Prostate gland (tissue), 2 donors: ENCODE results near the gene DNAJC6. TPM values are rescaled to one million over a fixed set of nuclear protein-coding genes. Genes with fewer than 3 reads are reported as not detected.
"Not testable (repeated sequence)": the region's sequence is repeated elsewhere in the genome, so short reads cannot be mapped to it uniquely, and the experiment has no call there.

ENCODE experiments used
- DNase-seq: peaks from one replicate; pipeline ENCODE4 v3.0.0-alpha.2; 2019; ENCODE audit warnings: low spot score
- H3K27ac ChIP-seq, 2 donors: fragments of 200-600 bp; sonication (generic); 2 replicates each; pipeline ENCODE4 v1.5.1; 2017 to 2019
- H3K27me3 ChIP-seq: fragments of 200-600 bp; sonication (generic); replicated peaks from 2 replicates; pipeline ENCODE4 v1.5.1; 2019; ENCODE audit not compliant: insufficient read depth
- H3K36me3 ChIP-seq, 2 donors: fragments of 200-600 bp; sonication (generic); 1 replicate in 1 of 2; 2 replicates in 1 of 2; pipeline versions ENCODE4 v1.5.1 to v1.8.1; 2017 to 2019
- H3K4me1 ChIP-seq: fragments of 200-600 bp; sonication (generic); replicated peaks from 2 replicates; pipeline ENCODE4 v1.5.1; 2019
- H3K4me3 ChIP-seq, 2 donors: fragments of 200-600 bp; sonication (generic); 2 replicates each; pipeline ENCODE4 v1.5.1; 2017 to 2019
- H3K9me3 ChIP-seq: fragments of 200-600 bp; sonication (generic); 2 replicates; pipeline ENCODE4 v1.5.1; 2017
- POLR2A ChIP-seq: fragments of 450-650 bp; IDR thresholded peaks from one replicate; pipeline ENCODE4 v1.6.1; 2016; ENCODE audit warnings: antibody characterized with exemption, mild to moderate bottlenecking
- POLR2AphosphoS5 ChIP-seq: sonication (generic); formaldehyde crosslinking; IDR thresholded peaks from one replicate; pipeline ENCODE4 v1.6.1; 2017; ENCODE audit warnings: antibody characterized with exemption
- WGBS: methylation state at CpG from one replicate; pipeline ENCODE4 v1.1.5; 2018; 5-methylcytosine and 5-hydroxymethylcytosine counted together
- intact Hi-C: fragments of 100-400 bp; cut with DNase I; formaldehyde crosslinking; loops from one replicate; pipeline ENCODE4 v1.14.2; 2022
- total RNA-seq, 2 donors: library from RNA; depleted of rRNA; stranded (reverse); fragments of >200 nt; gene quantifications; one replicate each; pipeline ENCODE4 v1.1.0, GENCODE V29; 2016
- TF ChIP-seq, protein P1 (sequence below), 4 experiments: fragments of 200-600 bp in 2 of 4; fragments of 450-650 bp in 2 of 4; sonication (generic) in 2 of 4; IDR thresholded peaks; 1 replicate in 3 of 4; 2 replicates in 1 of 4; pipeline ENCODE4 v1.5.1; 2016 to 2019; ENCODE audit warnings: antibody characterized with exemption in 4 of 4, mild to moderate bottlenecking in 2 of 4, moderate library complexity in 2 of 4

DNAJC6 gene
- total RNA-seq, 2 donors from 2014 or later: 1.4 to 3.5 TPM

DNA sequence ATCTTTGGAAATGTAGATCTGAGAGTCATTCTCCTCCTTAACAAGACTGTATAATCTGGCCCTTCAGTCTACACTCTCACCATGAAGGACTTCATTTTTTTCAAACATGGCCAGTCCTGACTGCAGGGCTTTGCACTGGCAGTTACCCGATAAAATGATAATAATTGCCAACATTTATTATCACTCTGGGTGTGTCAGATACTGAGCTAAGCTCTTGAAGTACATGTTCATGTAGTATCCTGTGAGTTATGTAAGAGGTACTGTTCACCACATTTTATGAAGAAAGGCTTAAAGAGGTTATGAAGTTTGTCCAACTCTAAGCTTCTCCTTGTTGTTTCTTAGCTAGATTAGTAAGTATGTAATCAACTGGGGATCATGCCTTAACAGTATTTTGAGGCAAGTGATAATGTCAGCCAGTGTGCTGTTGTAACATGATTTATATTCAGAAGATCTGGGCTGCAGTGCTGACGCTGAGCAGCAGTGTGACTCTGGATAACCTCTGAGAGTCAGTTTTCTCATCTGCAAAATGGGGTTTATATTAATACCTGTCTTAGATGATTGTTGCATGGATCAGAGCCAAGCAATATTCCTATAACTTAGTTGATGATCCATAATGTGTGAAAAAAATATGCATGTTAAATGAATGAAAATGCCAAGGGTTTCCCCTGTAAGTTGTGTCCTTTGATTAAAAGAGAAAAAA is 69.1 kb downstream of the DNAJC6 start:
- H3K9me3 ChIP-seq: no peaks in the 10 kb centered on the region
- intact Hi-C loops: no loop called here
- no peaks in the 10 kb centered on the region for H3K36me3 ChIP-seq
- WGBS: 84% methylated on average over 2 of the region's 2 CpGs
- no peaks in the 10 kb centered on the region for H3K4me1 ChIP-seq
- no peaks in the 10 kb centered on the region for H3K27me3 ChIP-seq
- no peak overlapping the region for H3K27ac ChIP-seq
- no peak overlapping the region for H3K4me3 ChIP-seq
- TF ChIP-seq POLR2AphosphoS5: no peak
- TF ChIP-seq POLR2A: no peak
- TF ChIP-seq, protein P1, sequence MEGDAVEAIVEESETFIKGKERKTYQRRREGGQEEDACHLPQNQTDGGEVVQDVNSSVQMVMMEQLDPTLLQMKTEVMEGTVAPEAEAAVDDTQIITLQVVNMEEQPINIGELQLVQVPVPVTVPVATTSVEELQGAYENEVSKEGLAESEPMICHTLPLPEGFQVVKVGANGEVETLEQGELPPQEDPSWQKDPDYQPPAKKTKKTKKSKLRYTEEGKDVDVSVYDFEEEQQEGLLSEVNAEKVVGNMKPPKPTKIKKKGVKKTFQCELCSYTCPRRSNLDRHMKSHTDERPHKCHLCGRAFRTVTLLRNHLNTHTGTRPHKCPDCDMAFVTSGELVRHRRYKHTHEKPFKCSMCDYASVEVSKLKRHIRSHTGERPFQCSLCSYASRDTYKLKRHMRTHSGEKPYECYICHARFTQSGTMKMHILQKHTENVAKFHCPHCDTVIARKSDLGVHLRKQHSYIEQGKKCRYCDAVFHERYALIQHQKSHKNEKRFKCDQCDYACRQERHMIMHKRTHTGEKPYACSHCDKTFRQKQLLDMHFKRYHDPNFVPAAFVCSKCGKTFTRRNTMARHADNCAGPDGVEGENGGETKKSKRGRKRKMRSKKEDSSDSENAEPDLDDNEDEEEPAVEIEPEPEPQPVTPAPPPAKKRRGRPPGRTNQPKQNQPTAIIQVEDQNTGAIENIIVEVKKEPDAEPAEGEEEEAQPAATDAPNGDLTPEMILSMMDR (IDR thresholded peaks at IDR 0.05): no peak
- DNase-seq: no peak

DNA sequence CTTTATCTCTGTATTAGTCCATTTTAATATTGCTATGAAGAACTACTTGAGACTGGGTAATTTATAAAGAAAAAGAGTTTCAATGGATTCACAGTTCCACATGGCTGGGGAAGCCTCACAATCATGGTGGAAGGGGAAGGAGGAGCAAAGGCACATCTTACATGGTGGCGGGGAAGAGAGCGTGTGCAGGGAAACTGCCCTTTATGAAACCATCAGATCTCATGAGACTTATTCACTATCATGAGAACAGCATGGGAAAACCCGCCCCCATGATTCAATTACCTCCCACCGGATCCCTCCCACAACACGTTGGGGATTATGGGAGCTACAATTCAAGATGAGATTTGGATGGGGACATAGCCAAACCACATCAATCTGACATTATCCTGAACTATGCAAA is 75.1 kb downstream of the DNAJC6 start:
- H3K4me1 ChIP-seq, intact Hi-C loops, H3K27ac ChIP-seq, DNase-seq, H3K4me3 ChIP-seq, H3K27me3 ChIP-seq, H3K9me3 ChIP-seq, H3K36me3 ChIP-seq: not testable (repeated sequence)
- 94% methylated on average over 5 of the region's 5 CpGs for WGBS

DNA sequence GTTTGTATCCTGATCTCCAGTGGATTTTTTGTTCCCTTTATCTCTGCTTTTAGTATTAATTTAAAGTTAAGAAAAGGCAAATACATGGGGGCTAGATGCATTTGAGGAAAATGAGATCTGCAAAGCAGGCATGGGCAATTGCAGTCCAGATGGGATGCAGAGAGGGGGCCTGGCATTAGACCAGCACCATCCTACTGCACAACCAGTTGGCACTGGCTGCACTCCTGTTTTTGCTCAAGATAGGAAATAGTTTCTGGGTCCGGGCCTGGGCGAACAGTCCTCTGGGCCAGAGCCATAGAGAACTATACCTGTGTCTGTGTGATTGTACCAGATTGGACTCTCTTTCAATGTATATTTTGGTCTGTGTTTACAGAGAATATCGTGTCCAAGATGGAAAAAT is 77.1 kb downstream of the DNAJC6 start:
- Histone ChIP-seq H3K4me1 (no peaks in the 10 kb centered on the region), H3K4me3 (no peak overlapping the region), H3K27me3 (no peaks in the 10 kb centered on the region), H3K36me3 (no peaks in the 10 kb centered on the region), H3K9me3 (no peaks in the 10 kb centered on the region), H3K27ac (no peak overlapping the region)
- intact Hi-C loops: no loop called here
- no peak for DNase-seq
- TF ChIP-seq, protein P1 (IDR thresholded peaks at IDR 0.05): no peak
- TF ChIP-seq POLR2A: no peak
- 92% methylated on average over 3 of the region's 3 CpGs for WGBS

DNA sequence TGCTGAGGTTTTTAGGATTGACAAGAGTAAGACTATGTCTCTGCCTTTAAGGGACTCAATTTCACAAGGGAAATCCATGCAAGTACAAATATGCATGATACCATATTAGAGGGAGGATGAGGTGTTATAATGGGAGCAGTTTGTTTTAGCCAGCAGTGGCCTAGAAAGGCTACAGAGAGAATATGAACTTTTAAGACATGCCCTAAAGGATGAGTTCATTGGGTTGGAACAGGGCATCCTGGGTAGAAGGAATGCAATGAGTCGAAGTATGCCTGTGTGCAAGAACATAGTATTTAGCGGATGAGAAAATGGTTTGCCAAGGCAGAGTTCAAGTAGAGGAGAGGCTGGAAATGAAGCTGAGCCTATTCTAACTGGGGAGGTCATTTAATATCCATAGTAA is 78.5 kb downstream of the DNAJC6 start:
- H3K4me1 ChIP-seq: no peaks in the 10 kb centered on the region
- intact Hi-C loops: no loop called here
- DNase-seq: no peak
- 96% methylated on average over 2 of the region's 2 CpGs for WGBS
- TF ChIP-seq POLR2AphosphoS5 (no peak), POLR2A (no peak)
- TF ChIP-seq, protein P1 (IDR thresholded peaks at IDR 0.05): no peak
- no peaks in the 10 kb centered on the region for H3K9me3 ChIP-seq
- H3K27ac ChIP-seq: no peak overlapping the region
- no peak overlapping the region for H3K4me3 ChIP-seq
- no peaks in the 10 kb centered on the region for H3K27me3 ChIP-seq
- H3K36me3 ChIP-seq: no peaks in the 10 kb centered on the region

- H3K9me3 ChIP-seq: no peaks in the 10 kb centered on the region
- 88% methylated on average over 3 of the region's 3 CpGs for WGBS
- H3K4me3 ChIP-seq: no peak overlapping the region
- intact Hi-C loops: no loop called here
- no peak for DNase-seq
- H3K27me3 ChIP-seq: no peaks in the 10 kb centered on the region
- TF ChIP-seq POLR2AphosphoS5 (no peak), POLR2A (no peak)
- TF ChIP-seq, protein P1 (IDR thresholded peaks at IDR 0.05): no peak
- H3K36me3 ChIP-seq: no peaks in the 10 kb centered on the region
- no peak overlapping the region for H3K27ac ChIP-seq
- no peaks in the 10 kb centered on the region for H3K4me1 ChIP-seq
Observed at GRCh38 chr1:65388908-65389695, 79.8 kb downstream of the DNAJC6 start.
